Peyer's patch (tissue), 4 donors: ENCODE measurements around the gene NAP1L4. TPM values are rescaled to one million over a fixed set of nuclear protein-coding genes. Genes with fewer than 3 reads are reported as not detected.

Source experiments
- DNase-seq, 3 donors: peaks; one replicate each; pipeline ENCODE4 v3.0.0-alpha.2; 2017 to 2019
- H3K27ac ChIP-seq, 4 donors: fragments of 200-600 bp; sonication (generic); one replicate each; pipeline ENCODE4 v1.5.1; 2016 to 2019
- H3K27me3 ChIP-seq, 2 donors: fragments of 200-600 bp; sonication (generic); one replicate each; pipeline ENCODE4 v1.5.1; 2019
- H3K36me3 ChIP-seq, 3 donors: fragments of 200-600 bp; sonication (generic); one replicate each; pipeline ENCODE4 v1.5.1; 2016 to 2019
- H3K4me1 ChIP-seq, 4 donors: fragments of 200-600 bp; sonication (generic); one replicate each; pipeline ENCODE4 v1.5.1; 2016 to 2019
- H3K4me3 ChIP-seq, 4 donors: fragments of 200-600 bp; sonication (generic); 1 replicate in 3 of 4; 2 replicates in 1 of 4; pipeline ENCODE4 v1.5.1; 2016 to 2019; ENCODE audit warnings: mild to moderate bottlenecking in 1 of 4
- H3K9me3 ChIP-seq, 4 donors: fragments of 200-600 bp; sonication (generic); one replicate each; pipeline ENCODE4 v1.5.1; 2016 to 2019; ENCODE audit warnings: mild to moderate bottlenecking in 1 of 4
- CTCF ChIP-seq, 6 experiments: fragments of 450-650 bp in 4 of 6; fragments of 200-600 bp in 2 of 6; sonication (generic) in 1 of 6; IDR thresholded peaks; one replicate each; pipeline ENCODE4 v1.5.1; 2017 to 2019; ENCODE audit warnings: antibody characterized with exemption in 6 of 6, mild to moderate bottlenecking in 3 of 6, moderate library complexity in 1 of 6
- POLR2A ChIP-seq, 2 donors: fragments of 450-650 bp; IDR thresholded peaks; one replicate each; pipeline ENCODE4 v1.5.1; 2017; ENCODE audit warnings: antibody characterized with exemption in 2 of 2, mild to moderate bottlenecking in 2 of 2, moderate library complexity in 2 of 2
- total RNA-seq, 4 donors: library from RNA; depleted of rRNA; stranded (reverse); fragments of >200 nt; gene quantifications; one replicate each; pipeline ENCODE4 v1.1.0, GENCODE V29; 2016

Gene NAP1L4
- total RNA-seq, 4 donors from 2014 or later, result 87.6 to 177 (median 119) TPM

- Histone ChIP-seq H3K9me3 (no peaks in the 10 kb centered on the region), H3K36me3 (peaks cover 0 to 24% (median 0%) of the 10 kb centered on the region in 3 donors), H3K4me3 (no peak overlapping the region), H3K27ac (no peak overlapping the region), H3K27me3 (no peaks in the 10 kb centered on the region), H3K4me1 (peaks cover 0 to 6% (median 0%) of the 10 kb centered on the region in 4 donors)
- no peak for TF ChIP-seq CTCF (IDR thresholded peaks at IDR 0.05)
- no peak for TF ChIP-seq POLR2A (IDR thresholded peaks at IDR 0.05)
- DNase-seq, result no peak
Measured at GRCh38 chr11:2982214-2982613, 9.9 kb downstream of the NAP1L4 start.

- TF ChIP-seq CTCF (IDR thresholded peaks at IDR 0.05) (no peak), POLR2A (IDR thresholded peaks at IDR 0.05) (no peak)
- Histone ChIP-seq H3K4me3 (no peak overlapping the region), H3K9me3 (no peaks in the 10 kb centered on the region), H3K27ac (no peak overlapping the region), H3K36me3 (peaks cover 0 to 34% (median 0%) of the 10 kb centered on the region in 3 donors), H3K4me1 (peaks cover 0 to 5% (median 0%) of the 10 kb centered on the region in 4 donors), H3K27me3 (no peaks in the 10 kb centered on the region)
- no peak for DNase-seq
Measured at GRCh38 chr11:2981130-2981529, 11.0 kb downstream of the NAP1L4 start.

- TF ChIP-seq CTCF (IDR thresholded peaks at IDR 0.05) (no peak), POLR2A (IDR thresholded peaks at IDR 0.05) (no peak)
- DNase-seq, result no peak
- no peaks in the 10 kb centered on the region for H3K4me1 ChIP-seq
- H3K9me3 ChIP-seq, result no peaks in the 10 kb centered on the region
- H3K27ac ChIP-seq, result no peak overlapping the region
- peaks cover 0 to 42% (median 0%) of the 10 kb centered on the region in 3 donors for H3K36me3 ChIP-seq
- no peaks in the 10 kb centered on the region for H3K27me3 ChIP-seq
- H3K4me3 ChIP-seq, result no peak overlapping the region
Measured at GRCh38 chr11:2980168-2980840, 11.8 kb downstream of the NAP1L4 start.

- Histone ChIP-seq H3K9me3 (no peaks in the 10 kb centered on the region), H3K4me1 (no peaks in the 10 kb centered on the region), H3K36me3 (peaks cover 0 to 74% (median 0%) of the 10 kb centered on the region in 3 donors), H3K27me3 (no peaks in the 10 kb centered on the region), H3K4me3 (no peak overlapping the region), H3K27ac (no peak overlapping the region)
- TF ChIP-seq POLR2A (IDR thresholded peaks at IDR 0.05) (no peak), CTCF (IDR thresholded peaks at IDR 0.05) (no peak)
- no peak for DNase-seq
Measured at GRCh38 chr11:2977113-2977512, 15.0 kb downstream of the NAP1L4 start.

GRCh38 chr11:2976294-2977063 is 15.7 kb downstream of the NAP1L4 start:
- H3K4me3 ChIP-seq, result no peak overlapping the region
- peaks cover 0 to 81% (median 0%) of the 10 kb centered on the region in 3 donors for H3K36me3 ChIP-seq
- TF ChIP-seq CTCF (IDR thresholded peaks at IDR 0.05) (no peak), POLR2A (IDR thresholded peaks at IDR 0.05) (no peak)
- H3K4me1 ChIP-seq, result no peaks in the 10 kb centered on the region
- DNase-seq, result no peak
- no peaks in the 10 kb centered on the region for H3K9me3 ChIP-seq
- H3K27ac ChIP-seq, result no peak overlapping the region
- no peaks in the 10 kb centered on the region for H3K27me3 ChIP-seq
